Thyroid gland (tissue), 4 donors: Measurements from ENCODE around the gene PDGFA.

ENCODE experiments used
- CTCF ChIP-seq, 6 experiments: fragments of 200-600 bp in 3 of 6; fragments of 450-650 bp in 3 of 6; sonication (generic) in 3 of 6; IDR thresholded peaks; one replicate each; pipeline ENCODE4 v1.5.1; 2016 to 2019; ENCODE audit warnings: antibody characterized with exemption in 6 of 6, mild to moderate bottlenecking in 2 of 6, inconsistent platforms in 1 of 6, moderate library complexity in 1 of 6
- POLR2A ChIP-seq, 2 donors: fragments of 450-650 bp; IDR thresholded peaks; one replicate each; pipeline ENCODE4 v1.6.1; 2017; ENCODE audit warnings: antibody characterized with exemption in 2 of 2, mild to moderate bottlenecking in 2 of 2, moderate library complexity in 1 of 2

- TF ChIP-seq CTCF (IDR thresholded peaks at IDR 0.05) (no peak), POLR2A (IDR thresholded peaks at IDR 0.05) (no peak)
These were observed 46.4 kb downstream of the PDGFA start for GRCh38 chr7:473211-473734.
